Measurements from ENCODE around the gene P2RX6.
A peak's percentile ranks its signal among the peaks of the same experiment; 100 is the strongest.
"Not testable (repeated sequence)": the region's sequence is repeated elsewhere in the genome, so short reads cannot be mapped to it uniquely, and the experiment has no call there.

P2RX6 gene

DNA sequence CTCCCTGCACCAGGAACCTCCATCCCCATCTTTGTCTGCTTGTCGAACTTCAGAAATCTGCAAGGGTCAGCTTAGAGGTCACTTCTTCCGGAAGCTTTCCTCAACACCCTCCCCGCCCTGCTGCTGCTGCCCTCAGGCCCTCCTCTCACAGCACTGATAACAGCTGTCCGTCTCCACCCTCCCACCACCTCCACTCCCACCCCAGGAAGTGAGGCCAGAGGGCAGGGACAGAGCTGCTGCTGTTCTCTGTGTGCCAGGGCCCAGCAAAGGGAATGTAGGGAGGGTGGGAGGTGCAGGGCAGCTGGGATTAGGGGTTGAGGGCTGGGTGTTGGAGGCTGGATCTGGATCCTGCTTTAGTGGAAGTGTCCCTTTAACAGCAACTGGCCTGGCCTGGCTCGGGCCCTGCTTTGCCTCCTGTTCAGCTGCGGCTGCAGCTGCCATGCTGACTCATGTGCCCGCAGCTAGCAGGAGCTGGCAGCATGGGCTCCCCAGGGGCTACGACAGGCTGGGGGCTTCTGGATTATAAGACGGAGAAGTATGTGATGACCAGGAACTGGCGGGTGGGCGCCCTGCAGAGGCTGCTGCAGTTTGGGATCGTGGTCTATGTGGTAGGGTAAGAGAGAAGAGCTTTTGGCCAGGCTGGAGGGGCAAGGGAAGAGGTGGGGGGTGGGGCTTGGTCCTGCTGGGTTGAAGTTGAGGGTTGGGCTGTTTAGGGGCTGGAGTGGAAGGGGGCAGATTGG lies at the start of gene P2RX6:
TSS of gene P2RX6 (plus strand) at position 440 of the 740 bp plus-strand sequence. CDS start at position 450, 10 bp downstream.
- peak; percentile 65 for DNase-seq

DNA sequence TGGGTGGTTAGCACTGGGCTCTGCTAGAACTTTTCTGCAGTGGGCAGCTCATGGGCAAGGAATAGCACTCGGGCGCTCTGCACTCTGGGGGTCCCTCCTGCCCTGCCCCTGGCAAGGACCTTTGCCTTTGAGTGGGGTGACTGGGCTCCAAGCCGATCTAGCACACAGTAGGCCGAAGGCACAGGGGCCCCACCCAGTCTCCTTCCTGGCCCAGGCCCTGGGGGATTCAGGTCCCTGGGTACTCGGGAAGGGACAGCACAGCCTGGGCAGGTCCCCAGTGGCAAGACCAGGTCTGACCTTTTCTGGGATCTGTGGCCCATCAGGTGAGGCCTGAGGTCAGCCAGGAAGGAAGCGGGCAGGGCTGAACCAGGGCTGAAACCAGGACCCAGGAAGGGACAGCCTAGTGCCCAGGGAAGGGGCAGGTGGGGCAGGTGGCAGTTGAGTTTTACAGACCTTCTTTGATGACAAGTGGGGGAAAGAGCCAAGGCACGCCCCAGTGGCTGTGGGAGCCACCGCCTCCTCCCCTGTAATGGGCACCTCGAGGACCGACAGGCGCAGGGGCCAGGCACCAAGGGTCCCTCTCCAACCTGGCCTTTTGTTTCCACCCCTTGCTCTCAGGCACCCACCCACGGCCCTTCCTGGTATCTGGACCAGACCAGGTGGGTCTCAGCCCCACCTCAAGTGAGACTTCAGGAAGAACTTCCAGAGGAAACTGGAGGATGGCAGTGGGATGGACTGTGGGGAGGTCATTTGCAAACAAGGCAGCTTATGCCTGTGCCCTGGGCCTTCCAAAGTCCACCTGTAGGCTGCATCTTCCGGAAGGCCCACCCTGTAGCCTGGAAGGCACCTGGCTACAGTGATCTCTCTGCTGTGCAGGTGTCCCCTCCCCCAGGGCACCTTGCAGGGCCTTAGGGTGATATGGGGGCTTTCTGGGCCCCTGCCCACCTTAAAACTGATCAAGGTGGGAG lies 48.8 kb upstream of the P2RX6 start:
- DNase-seq = no peak

DNA sequence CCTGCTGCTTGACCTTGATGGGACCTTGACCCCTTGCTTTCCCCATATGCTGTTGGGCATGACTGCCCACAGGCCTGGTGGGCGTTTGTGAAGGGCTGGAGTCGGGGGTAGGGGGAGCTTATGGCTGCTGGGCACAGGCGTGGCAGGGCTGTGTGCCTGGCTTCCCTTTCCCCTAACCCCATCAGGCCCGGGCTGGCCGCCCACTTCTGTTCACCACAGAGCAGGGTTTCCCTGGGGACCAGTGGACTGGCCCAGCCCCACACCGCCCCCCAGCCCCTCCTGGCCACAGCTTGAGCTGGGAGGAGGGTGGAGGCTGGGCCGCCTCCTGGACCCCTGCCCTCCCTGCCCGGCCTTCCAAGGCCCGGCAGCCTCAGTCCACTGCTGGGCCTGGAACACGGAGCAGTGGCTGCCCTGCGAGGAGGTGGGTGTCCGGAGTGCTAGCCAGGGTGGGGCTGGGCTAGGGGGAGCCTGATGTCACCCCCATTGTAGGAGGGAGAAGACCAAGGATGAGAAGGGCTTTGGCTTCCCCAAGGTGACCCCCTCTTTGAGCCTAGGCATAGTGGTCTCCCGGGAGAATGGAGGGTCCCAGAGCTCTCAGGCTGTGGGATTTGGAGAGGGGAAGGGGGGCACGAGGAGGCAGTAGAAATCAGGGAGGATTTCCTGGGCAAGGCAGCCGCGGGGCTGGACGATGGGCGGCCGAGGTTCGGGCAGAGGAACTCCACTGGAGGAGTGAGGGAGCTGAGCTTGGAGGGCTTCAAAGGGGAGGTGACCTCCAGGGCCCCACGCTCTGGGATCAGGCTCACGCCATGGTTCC lies 47.9 kb upstream of the P2RX6 start, which contains the start of gene AIFM3:
TSS of gene AIFM3 (plus strand) at position 373 of the 814 bp plus-strand sequence. CDS start 690 bp downstream, outside the sequence.
- DNase-seq = no peak

DNA sequence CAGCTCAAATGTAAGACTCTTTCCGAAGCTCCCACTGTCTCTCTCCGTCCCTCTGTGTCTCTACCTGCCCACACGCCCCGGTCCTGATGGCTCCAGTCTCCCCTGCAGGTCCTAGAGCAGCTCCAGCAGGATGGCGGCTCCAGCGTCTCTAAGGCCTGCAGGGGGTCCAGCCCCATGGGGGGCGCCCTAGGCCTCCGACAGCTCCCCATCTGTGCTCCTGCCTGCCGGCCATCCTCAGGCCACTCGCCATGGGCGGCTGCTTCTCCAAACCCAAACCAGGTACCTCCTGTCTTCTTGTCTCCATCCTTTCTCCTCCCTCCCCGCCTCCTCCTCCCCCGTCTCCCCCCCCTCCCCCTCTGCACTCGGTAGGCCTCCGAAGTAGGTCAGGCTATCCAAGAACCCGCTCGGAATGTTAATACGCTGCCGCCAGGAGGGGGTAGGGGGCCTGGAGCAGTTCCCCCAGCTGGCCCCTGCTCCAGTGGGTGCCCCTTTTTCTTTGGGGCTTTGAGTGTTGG lies 47.2 kb upstream of the P2RX6 start:
- DNase-seq = no peak

DNA sequence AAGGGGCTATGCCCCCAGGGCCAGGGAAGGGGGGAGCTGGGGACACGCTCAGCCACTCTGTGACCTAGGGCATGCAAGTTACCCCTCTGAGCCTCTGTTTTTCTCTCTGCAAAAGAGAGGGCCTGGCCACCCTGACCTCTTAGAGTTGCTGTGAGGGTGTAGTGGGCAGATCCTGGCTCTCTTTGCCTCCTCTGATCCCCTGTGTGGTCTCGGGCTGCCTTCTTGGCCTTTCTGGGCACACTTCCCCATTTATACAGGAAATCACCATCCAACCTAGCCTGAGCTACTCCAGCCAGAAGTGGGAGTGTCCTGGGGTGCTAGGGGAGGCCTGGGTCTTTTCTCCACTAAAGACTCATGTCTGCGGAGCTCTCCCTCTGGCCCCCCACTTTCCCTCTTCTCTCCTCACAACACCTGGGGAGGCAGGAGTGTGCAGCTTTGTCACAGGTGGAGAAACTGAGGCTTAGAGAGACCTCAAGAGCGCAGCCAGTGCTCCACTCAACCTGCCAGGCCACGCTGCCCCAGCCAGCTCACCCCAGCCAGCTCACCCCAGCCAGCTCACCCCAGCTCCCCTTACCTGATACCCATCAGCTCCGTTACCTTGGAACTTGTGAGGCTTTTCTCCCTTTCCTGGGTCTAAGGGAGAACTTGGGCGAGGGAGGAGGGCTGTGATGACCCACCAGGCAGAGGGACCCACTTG lies 46.5 kb upstream of the P2RX6 start:
- DNase-seq = no peak

DNA sequence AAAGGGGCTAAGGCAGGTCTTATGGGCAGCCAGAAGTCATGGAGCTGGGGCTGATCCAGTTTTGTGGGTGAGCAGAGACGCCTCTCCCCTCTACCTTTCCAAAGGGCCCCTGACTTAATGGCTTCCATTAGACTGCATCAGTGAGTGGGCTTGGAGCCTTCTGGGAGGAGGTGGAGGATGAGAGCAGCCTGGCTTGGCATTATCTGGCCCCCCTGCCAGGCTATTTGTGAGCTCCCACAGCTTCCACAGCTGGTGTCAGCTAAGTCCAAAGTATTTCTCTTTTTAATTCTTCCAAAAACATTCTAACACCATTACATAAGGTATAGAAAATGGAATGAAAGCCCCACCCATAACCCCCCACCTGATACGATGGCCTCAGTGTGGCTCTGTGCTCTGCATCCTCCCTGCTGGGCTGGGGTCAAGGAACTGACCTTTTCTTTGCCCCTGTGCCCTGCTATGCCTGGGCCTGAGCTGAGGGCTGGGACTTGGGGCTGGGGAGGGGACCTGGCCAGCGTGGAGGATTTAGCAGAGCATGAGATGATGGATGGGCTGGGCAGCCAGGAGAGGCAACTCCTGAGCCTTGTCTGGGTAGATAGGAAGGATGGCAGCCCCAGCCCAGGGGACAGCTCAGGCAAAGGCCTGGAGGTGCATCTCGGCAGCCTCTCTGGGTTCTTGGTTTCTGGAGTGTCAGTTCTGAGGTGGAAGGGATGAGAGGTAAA lies 43.9 kb upstream of the P2RX6 start:
- DNase-seq = no peak

DNA sequence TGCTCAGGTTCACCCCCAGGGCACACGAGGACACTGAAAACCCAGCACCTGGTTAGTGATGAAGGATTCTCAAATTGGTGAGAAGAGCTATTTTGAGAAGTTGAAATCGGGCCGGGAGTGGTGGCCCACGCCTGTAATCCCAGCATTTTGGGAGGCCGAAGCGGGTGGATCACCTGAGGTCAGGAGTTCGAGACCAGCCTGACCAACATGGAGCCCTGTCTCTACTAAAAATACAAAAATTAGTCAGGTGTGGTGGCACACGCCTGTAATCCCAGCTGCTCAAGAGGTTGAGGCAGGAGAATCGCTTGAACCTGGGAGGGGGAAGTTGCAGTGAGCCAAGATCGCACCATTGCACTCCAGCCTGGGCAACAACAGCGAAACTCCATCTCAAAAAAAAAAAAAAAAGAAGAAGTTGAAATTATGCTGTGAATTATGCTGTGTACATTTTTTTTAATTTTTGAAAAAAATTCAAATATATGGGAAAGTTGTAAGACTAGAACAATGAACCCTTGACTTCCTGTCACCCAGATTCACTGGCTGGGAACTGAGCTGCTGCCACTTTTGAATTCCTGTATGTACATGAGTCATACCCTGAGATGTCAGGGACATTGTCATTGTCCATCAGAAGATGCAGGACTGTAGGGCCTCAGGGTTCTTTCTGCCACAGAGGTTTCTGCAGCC lies 42.8 kb upstream of the P2RX6 start:
- DNase-seq = not testable (repeated sequence)

DNA sequence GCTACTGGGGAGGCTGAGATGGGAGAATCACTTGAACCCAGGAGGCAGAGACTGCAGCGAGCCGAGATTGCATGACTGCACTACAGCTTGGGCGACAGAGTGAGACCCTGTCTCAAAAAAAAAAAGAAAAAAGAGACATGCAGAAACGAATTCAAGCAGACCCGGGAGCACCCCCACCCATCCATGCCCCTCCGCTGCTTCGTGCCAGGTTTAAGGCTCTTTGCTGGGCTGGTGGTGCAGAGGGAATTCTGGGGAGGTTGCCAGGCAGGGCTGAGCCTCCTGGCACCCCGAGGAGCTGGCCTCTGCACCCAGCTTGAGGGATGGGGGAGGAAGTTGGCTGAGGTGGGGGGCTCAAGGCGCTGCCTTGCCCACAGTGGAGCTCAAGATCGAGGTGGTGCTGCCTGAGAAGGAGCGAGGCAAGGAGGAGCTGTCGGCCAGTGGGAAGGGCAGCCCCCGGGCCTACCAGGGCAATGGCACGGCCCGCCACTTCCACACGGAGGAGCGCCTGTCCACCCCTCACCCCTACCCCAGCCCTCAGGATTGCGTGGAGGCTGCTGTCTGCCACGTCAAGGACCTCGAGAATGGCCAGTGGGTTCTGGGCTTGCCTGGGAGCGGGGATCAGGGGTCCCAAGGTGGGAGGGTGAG lies 41.9 kb upstream of the P2RX6 start:
- no peak for DNase-seq

DNA sequence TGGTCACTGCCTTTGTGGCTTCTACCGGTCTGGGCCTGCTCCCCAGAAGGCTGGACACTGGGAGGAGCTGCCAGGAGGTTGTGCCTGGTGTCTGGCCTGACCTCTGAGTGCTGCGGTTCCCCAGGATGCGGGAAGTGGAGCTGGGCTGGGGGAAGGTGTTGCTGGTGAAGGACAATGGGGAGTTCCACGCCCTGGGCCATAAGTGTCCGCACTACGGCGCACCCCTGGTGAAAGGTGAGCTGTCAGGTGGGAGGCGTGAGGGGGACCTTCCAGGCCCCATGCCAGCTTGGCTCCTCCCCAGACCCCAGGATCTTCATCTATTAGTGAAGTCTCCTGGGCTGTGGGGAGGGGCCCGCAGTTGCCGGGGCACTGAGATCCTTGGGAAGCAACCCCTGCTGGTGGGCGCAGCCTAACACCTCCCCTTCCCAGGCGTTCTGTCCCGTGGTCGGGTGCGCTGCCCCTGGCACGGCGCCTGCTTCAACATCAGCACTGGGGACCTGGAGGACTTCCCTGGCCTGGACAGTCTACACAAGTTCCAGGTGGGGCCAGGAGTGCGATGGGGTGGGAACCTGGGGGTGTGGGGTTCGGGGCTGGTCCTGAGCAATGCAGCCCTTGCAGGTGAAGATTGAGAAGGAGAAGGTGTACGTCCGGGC lies 41.2 kb upstream of the P2RX6 start:
- no peak for DNase-seq

DNA sequence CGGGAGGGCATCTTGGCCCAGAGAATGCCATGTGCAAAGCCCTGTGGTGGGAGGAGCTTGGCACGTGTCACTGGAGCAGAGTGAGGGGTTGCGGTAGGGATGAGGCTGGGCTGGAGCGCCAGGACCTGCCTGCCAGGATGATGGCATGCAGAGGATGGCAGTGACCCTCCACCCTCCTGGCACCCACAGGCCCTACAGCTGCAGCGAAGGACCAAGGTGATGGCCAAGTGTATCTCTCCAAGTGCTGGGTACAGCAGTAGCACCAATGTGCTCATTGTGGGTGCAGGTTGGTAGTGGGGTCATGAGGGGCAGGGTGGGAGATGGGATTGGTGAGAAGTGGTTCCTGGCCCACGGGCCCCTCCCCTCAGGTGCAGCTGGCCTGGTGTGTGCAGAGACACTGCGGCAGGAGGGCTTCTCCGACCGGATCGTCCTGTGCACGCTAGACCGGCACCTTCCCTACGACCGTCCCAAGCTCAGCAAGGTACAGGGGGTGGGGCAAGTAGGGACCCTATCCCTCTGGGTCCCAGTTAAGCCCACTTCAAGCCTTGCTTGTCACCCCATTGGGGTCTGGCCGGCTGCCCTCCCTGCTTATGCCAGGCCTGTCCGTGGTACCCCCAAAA lies 40.5 kb upstream of the P2RX6 start:
- no peak for DNase-seq

DNA sequence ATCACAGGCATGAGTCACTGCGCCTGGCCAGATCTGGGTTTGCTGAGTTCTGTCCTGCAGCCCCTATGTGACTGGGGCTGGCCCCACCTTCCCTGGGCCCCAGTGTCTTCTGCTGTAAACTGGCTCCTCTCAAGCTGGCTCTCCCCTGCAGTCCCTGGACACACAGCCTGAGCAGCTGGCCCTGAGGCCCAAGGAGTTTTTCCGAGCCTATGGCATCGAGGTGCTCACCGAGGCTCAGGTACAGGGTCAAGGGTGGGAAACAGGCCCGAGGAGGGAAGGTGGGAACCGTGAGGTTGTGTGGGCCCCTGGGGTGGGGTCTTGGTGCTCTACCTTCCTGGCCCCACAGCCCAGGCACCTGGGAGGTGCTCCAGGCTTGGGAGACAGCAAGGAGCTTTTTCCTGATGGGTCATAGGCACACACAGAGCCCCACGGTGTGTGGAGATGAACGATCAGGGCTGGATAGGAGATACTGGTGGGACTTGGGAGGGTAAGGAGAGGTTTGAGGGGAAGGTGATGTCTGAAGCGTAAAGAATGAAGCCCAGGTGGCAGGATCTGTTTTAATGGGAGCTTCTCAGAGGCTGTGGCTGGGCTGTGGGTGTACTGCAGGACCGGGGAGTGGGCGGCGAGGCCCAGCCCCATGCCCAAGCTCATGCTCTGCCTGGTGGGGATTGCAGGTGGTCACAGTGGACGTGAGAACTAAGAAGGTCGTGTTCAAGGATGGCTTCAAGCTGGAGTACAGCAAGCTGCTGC lies 39.2 kb upstream of the P2RX6 start:
- no peak for DNase-seq

DNA sequence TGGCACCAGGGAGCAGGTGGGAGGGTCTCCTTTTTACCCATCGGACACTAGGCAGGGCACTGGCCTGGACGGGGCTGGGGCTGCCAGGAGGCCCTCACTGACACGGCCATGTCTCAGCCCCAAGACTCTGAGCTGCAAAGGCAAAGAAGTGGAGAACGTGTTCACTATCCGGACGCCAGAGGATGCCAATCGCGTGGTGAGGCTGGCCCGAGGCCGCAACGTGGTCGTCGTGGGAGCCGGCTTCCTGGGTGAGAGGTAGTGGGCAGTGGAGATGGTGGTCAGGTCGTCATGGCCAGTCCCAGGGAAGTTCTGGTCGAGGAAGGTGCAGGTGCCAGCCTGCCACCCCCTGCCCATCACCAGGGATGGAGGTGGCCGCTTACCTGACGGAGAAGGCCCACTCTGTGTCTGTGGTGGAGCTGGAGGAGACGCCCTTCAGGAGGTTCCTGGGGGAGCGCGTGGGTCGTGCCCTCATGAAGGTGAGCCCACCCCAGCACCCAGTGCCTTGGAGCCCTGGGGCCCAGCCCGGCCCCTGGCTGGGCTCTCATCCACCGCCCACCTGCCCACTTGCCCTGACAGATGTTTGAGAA lies 38.6 kb upstream of the P2RX6 start:
- no peak for DNase-seq

DNA sequence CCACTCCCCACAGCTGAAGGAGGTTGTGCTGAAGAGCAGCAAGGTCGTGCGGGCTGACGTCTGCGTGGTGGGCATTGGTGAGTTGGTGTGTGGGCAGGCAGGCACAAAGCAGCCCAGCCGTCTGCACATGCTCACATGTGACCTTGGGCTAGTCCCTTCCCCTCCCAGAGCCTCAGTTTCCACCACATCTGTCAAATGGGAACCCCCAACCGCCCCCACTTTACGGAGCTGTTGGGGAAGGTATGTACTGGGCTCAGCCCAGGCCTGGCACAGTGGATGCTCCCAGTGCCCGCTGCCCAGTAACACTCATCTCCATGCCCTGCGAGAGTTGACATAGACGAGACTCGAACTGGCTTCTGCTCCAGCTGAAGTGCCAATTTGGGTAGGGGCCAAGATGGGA lies 37.9 kb upstream of the P2RX6 start:
- DNase-seq = no peak

DNA sequence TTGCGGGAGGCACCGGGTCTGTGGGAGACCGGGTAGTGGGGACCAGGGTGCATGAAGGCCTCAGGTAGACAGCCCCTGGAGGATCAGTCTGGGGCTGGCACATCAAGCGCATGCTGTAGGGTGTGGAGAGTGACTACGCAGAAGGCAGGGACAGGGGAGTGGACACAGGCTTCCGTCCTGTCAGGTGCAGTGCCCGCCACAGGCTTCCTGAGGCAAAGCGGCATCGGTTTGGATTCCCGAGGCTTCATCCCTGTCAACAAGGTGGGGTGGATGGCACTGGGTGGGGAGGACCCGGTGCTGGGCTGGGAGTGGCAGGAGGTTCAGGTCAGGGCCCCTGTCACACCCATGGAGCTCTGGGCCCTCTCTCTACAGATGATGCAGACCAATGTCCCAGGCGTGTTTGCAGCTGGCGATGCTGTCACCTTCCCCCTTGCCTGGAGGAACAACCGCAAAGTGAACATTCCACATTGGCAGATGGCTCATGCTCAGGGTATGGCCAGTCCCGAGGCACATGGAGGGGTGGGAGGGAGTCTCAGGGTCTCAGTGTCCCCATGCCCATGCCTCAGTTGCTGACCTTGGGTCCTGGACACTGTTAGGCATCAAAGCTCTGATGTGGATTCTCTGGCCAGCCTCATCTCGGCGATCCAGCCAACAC lies 37.3 kb upstream of the P2RX6 start:
- DNase-seq = no peak

DNA sequence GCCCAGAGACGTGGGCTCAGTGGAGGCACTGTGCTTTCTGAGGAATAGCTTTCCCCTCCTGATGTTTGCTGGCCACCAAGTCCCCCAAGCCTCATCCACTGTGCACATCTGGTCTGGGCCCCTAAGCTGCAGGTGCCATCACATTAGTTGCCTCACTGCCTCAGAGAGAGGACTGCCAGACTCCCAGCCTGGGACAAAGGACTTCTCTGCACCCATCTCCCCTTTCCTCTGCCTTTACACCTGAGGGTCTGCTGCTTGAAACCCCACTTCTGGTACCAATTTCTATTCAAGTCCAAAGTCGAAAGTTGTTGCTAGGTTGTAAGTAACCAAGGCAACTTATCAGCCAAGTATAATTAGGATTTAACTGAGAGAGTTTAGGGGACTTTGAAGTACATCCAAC lies 36.5 kb upstream of the P2RX6 start:
- no peak for DNase-seq

DNA sequence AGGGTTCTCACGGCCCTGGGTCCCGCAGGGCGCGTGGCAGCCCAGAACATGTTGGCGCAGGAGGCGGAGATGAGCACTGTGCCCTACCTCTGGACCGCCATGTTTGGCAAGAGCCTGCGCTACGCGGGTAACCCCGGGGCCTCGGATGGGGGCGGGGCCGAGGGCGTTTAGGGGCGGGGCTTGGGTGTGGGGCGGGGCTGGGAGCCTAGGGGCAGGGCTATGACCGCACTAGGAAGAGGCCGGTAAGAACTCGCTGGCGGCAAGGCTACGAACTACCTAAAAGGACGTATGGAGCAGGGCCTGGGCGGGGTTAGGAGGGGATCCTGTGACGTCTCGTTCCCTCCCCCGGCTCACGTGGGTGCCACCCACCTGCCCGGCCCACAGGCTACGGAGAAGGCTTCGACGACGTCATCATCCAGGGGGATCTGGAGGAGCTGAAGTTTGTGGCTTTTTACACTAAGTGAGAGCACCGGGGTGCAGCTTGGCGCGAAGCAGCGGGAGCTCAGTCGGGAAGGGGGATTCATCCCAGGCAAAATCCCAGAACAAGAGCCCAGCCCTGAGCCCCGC lies 35.6 kb upstream of the P2RX6 start:
- no peak for DNase-seq

DNA sequence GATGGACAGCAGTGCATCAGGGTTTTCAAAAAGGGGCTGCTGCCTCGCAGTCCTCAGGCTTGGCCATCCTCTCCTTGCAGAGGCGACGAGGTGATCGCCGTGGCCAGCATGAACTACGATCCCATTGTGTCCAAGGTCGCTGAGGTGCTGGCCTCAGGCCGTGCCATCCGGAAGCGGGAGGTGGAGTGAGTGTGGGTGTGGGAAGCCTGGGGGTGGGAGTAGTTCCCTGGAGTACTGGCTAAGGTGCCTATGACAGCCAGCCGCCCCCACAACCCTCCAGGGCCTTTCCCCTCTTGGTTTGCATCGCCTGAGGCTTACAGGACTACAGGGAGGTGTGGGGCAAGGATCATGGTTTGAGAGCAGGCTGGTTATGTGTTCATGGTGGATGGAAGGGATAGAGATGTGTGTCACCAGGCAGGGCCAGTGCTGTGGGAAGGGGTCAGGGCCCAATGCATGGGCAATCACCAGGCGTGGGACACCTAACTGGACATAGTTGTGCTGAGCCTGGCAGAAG lies 35.0 kb upstream of the P2RX6 start:
- DNase-seq = no peak

All from DMS 273 treated with DMSO at 0.1 percent for 48 hours (cell line).